Spinal cord (tissue), 10 donors: ENCODE results near the gene HDAC4. TPM values are rescaled to one million over a fixed set of nuclear protein-coding genes. Genes with fewer than 3 reads are reported as not detected.

ENCODE experiments used
- DNase-seq, 6 donors: peaks; one replicate each; pipeline versions ENCODE4 v3.0.0 to v3.0.0-alpha.2; 2013 to 2015; ENCODE audit warnings: low spot score in 6 of 6, low read depth in 4 of 6
- H3K27ac ChIP-seq: one replicate; pipeline ENCODE4 v1.5.1; 2013; ENCODE audit warnings: low read depth, low read length, control low read depth
- H3K27me3 ChIP-seq: one replicate; pipeline ENCODE4 v1.6.1; 2013; ENCODE audit warnings: low read length; ENCODE audit not compliant: control insufficient read depth, insufficient read depth
- H3K36me3 ChIP-seq: one replicate; pipeline ENCODE4 v1.6.1; 2013; ENCODE audit warnings: low read length; ENCODE audit not compliant: control insufficient read depth, insufficient read depth
- H3K4me1 ChIP-seq: one replicate; pipeline ENCODE4 v1.6.1; 2013; ENCODE audit warnings: low read length; ENCODE audit not compliant: control insufficient read depth, insufficient read depth
- H3K4me3 ChIP-seq: one replicate; pipeline ENCODE4 v1.5.1; 2013; ENCODE audit warnings: low read depth, low read length, control low read depth
- H3K9me3 ChIP-seq: one replicate; pipeline ENCODE4 v1.6.1; 2013; ENCODE audit warnings: low read length; ENCODE audit not compliant: control insufficient read depth, insufficient read depth
- WGBS: methylation state at CpG from one replicate; pipeline ENCODE4 v1.1.5; 2013; ENCODE audit warnings: missing lambda C conversion rate; ENCODE audit not compliant: insufficient coverage; 5-methylcytosine and 5-hydroxymethylcytosine counted together
- polyA plus RNA-seq, 2 donors: library from polyadenylated mRNA; unstranded; fragments of 120-200 nt; gene quantifications; one replicate each; pipeline ENCODE4 v1.2.1, GENCODE V29; 2013; ENCODE audit not compliant: insufficient read length in 2 of 2
- total RNA-seq, 2 donors: library from RNA; depleted of rRNA in 1 of 2; stranded (reverse); fragments of 120-200 nt in 1 of 2; fragments of >200 nt in 1 of 2; gene quantifications; one replicate each; pipeline versions ENCODE4 v1.2.3 to v1.2.4, GENCODE V29; 2013 to 2014
- donor health status: healthy.

HDAC4 gene
- total and polyA plus RNA-seq, 4 donors, result 20.7 to 35.3 (median 25.4) TPM

DNA sequence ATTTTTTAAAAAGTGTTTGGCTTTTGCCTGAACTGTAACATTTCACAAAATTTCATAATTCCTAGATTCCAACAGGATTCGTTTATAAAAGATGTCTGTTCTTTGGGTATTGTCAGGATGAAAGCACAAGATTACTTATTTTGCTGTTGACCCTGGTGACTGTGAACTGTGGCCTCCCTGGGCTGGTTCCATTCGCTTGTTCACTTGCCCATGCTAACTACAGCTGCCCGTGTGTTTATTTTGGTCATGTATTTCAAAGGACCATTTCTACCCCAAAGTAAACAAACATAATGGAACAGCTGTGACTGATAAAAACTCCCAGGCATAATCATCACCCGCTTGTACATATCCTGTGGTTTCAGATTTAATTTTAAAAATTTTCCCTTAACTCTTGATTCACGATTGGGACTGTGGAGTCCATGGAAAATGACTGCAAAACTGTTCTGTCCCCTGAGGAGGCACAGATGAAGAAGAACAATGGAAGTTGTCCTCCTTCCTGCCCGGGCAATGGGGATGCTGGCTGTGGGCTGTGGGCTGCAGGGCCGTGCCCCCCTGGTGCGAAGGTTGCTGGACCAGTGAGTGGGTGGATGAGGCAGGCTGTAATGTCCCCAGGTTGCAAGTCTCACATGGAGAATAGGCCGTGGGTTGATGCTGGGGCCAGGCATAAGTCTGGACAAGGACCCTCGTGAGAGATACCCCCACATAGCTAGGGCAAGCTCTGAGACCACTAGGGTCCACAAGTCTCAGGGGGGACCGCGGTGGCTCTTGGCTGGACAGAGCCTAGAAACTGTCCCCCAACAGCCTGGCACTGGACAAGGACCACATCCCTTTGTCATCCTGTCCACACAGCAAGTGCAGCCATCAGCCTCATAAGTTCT lies 28.9 kb upstream of the HDAC4 start:
- no peaks in the 10 kb centered on the region for H3K9me3 ChIP-seq
- H3K27ac ChIP-seq, result no peak overlapping the region
- no peaks in the 10 kb centered on the region for H3K36me3 ChIP-seq
- no peaks in the 10 kb centered on the region for H3K27me3 ChIP-seq
- peaks cover 17% of the 10 kb centered on the region for H3K4me1 ChIP-seq
- DNase-seq, result peak in 1 of 6 donors; percentile 34
- WGBS, result 85% methylated on average over 7 of the region's 12 CpGs
- no peak overlapping the region for H3K4me3 ChIP-seq

DNA sequence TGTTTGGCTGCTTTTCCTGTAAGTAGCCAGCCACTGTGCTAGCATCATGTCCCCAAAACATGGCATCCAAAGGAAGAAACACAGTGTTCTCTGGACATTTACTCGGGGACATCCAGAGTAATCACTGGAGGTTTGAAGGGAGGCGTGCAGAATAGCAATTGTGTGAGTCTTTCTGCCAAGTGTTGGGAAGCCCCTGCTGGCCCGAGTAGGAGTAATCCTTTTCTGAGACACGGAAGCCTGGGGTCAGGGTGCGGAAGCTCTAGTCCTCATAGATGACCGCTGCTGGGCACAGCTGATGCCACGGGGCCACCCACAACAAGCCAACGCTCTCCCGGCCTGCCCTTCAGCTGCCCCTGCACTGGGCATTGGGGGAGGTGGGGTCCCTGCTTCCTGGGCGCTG lies 24.8 kb upstream of the HDAC4 start:
- H3K27me3 ChIP-seq, result no peaks in the 10 kb centered on the region
- peak in 2 of 6 donors; percentile 53 to 58 for DNase-seq
- WGBS, result 58% methylated on average over 9 of the region's 10 CpGs
- peaks cover 2% of the 10 kb centered on the region for H3K36me3 ChIP-seq
- H3K9me3 ChIP-seq, result no peaks in the 10 kb centered on the region
- H3K4me3 ChIP-seq, result no peak overlapping the region
- peak overlapping the region; percentile 15 for H3K27ac ChIP-seq
- peaks cover 25% of the 10 kb centered on the region for H3K4me1 ChIP-seq

DNA sequence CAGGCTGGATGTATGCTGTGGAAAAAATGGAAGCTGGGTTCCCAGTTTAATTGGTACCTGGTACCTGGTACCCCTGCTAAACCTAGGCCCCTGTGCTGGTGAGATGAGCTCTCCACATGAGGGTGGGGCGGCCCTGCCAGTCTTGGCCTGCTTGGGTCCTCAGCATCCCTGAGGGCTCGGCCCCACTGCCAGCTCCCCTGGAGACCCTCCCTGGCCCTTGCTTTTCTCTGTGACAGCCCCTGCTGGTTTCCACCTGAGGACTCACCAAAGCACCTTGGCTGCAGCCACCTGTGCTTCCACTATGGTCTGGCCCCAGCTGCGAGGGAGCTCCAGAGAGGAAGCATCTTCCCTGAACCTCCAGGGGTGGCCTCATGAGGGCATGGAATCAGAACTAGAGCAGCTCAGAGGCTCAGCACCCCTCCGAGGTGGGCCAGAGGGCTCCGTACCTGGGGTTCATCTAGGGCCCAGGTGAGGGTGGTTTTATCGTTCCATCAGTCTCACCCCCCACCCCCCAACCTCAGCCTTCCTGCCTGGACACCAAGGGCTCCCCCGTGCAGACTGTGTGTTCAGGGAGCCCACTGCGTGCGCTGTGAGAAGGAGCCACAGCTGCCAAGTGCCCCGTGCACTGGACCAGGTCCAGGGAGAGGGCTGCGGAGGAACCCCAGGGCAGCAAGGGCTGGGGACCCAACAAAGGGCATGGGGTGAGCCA lies 23.7 kb upstream of the HDAC4 start:
- Histone ChIP-seq H3K27me3 (no peaks in the 10 kb centered on the region), H3K27ac (peak overlapping the region; percentile 15), H3K4me1 (peaks cover 32% of the 10 kb centered on the region), H3K9me3 (peaks cover 1% of the 10 kb centered on the region), H3K36me3 (peaks cover 2% of the 10 kb centered on the region), H3K4me3 (no peak overlapping the region)
- no peak for DNase-seq
- 55% methylated on average over 8 of the region's 11 CpGs for WGBS

DNA sequence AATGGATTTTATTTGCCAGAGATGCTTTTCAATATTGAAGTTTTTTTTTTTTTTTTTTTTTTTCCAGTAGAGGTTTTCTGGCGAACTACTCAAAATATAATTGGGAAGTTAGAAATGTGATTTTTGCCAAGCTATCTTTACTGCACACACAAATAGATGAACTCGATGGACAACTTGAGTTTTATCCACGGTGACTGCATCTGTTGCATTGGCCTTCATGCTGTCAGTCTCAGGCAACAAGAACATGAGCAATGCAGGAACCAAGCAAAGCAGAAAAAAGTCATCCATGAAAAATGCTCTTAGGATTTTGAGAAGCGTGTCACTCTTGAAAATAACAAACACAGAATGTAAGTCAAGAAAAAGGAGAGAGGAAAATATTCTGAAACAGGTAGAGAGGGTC lies 22.7 kb upstream of the HDAC4 start:
- no peak overlapping the region for H3K4me3 ChIP-seq
- H3K36me3 ChIP-seq, result peaks cover 2% of the 10 kb centered on the region
- 92% methylated on average over 2 of the region's 4 CpGs for WGBS
- peak in 1 of 6 donors; percentile 72 for DNase-seq
- H3K9me3 ChIP-seq, result peaks cover 1% of the 10 kb centered on the region
- no peak overlapping the region for H3K27ac ChIP-seq
- no peaks in the 10 kb centered on the region for H3K27me3 ChIP-seq
- H3K4me1 ChIP-seq, result peaks cover 32% of the 10 kb centered on the region

DNA sequence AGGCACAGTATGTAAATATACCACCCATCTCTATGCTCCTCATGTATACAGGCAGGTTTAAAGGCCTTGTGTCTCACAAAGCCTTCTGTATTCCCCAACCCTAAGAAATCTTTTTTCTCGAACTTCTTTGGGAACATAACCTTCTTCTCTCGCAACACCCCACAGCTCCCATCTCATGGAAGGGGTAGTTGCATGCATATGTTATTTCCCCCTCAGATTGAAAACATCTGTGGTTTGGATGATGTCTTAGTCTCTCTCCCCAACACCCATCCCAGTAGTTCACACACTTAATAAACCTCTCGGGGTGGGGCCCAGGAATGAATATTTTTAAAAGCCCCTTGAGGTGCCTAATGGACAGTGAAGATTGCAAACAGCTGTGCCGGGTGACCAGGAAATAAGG lies 21.0 kb upstream of the HDAC4 start:
- no peak overlapping the region for H3K4me3 ChIP-seq
- H3K4me1 ChIP-seq, result peaks cover 32% of the 10 kb centered on the region
- no peak overlapping the region for H3K27ac ChIP-seq
- DNase-seq, result no peak
- peaks cover 1% of the 10 kb centered on the region for H3K9me3 ChIP-seq
- peaks cover 2% of the 10 kb centered on the region for H3K36me3 ChIP-seq
- 64% methylated on average over 2 of the region's 4 CpGs for WGBS
- H3K27me3 ChIP-seq, result no peaks in the 10 kb centered on the region

DNA sequence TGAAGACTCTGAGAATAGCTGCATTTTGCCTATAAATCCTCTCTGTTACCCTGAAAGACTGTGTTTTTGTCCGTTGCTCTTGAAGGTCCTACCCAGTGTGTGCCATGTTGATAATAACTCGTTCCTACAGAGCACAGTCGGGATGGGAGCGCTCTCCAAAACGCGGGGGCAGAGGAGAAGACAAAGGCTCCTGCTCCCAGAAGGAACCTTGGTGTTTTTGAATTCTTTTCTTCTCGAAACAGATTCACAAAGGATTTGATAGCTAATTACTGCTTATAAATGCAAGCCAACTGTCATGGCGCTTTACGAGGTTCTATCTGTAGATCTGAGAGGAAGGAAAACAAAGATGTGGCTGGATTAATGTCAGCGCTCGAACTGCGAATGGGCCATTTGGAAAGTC lies 19.3 kb upstream of the HDAC4 start:
- Histone ChIP-seq H3K4me1 (peaks cover 17% of the 10 kb centered on the region), H3K4me3 (no peak overlapping the region), H3K36me3 (peaks cover 2% of the 10 kb centered on the region), H3K27me3 (no peaks in the 10 kb centered on the region), H3K27ac (no peak overlapping the region), H3K9me3 (peaks cover 1% of the 10 kb centered on the region)
- no peak for DNase-seq
- WGBS, result 42% methylated on average over 11 of the region's 12 CpGs

DNA sequence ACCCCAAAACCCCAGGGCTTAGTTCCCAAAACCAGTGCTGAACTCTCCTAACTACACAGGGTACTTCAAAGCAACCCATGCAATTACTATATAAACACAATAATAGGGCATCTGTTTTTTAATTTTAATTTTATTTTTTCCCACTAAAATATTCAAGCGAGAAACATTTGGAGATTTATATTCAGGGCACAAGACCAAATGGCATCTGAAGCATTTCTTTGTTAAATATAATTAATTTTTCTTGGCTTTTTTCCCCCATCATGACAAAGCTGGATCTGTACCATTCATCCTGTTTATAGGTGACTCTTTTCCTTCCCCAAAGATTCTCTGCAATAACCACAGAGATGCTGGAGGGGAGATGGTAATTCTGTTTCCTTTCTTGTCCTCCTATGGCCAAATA lies 18.1 kb upstream of the HDAC4 start:
- Histone ChIP-seq H3K4me1 (peaks cover 7% of the 10 kb centered on the region), H3K9me3 (peaks cover 1% of the 10 kb centered on the region), H3K27ac (no peak overlapping the region), H3K4me3 (no peak overlapping the region), H3K27me3 (no peaks in the 10 kb centered on the region), H3K36me3 (no peaks in the 10 kb centered on the region)
- DNase-seq, result peak in 2 of 6 donors; percentile 31 to 66
- no CpG with 5 or more reads among the region's 1 CpG for WGBS

DNA sequence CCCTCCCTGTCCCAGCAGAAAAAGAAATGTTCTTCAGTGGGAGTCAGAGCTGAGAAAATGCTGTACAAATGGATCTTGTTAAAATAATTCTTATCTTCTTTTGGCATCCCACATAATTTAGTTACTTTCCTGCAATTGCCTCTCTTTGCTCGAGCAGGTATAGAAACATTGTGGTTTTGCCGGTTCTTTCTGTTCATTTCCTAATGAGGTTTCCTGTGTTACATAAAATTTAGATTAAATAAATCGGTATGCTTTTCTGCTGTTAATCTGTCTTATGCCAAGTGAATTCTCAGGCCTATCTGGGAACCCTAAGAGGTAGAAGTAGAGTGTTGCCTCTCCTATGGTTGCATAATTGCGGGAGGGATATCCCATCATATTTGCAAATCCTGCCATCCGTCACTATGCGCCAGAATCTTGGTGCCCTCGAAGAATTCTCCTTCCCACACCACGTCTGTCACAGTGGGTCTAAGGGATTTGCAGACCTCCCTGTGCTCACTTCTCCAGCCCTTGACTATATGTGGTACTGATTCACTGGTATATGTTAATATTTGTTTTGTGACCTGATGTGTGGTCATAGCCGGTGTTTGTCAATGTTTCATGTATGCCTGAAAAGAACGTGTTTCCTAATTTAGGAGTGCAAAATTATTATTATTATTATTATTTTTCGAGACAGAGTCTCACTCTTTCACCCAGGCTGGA lies 12.2 kb upstream of the HDAC4 start:
- H3K4me3 ChIP-seq, result no peak overlapping the region
- H3K36me3 ChIP-seq, result no peaks in the 10 kb centered on the region
- no peak for DNase-seq
- H3K4me1 ChIP-seq, result no peaks in the 10 kb centered on the region
- WGBS, result 100% methylated on average over 2 of the region's 11 CpGs
- H3K9me3 ChIP-seq, result no peaks in the 10 kb centered on the region
- no peaks in the 10 kb centered on the region for H3K27me3 ChIP-seq
- no peak overlapping the region for H3K27ac ChIP-seq

DNA sequence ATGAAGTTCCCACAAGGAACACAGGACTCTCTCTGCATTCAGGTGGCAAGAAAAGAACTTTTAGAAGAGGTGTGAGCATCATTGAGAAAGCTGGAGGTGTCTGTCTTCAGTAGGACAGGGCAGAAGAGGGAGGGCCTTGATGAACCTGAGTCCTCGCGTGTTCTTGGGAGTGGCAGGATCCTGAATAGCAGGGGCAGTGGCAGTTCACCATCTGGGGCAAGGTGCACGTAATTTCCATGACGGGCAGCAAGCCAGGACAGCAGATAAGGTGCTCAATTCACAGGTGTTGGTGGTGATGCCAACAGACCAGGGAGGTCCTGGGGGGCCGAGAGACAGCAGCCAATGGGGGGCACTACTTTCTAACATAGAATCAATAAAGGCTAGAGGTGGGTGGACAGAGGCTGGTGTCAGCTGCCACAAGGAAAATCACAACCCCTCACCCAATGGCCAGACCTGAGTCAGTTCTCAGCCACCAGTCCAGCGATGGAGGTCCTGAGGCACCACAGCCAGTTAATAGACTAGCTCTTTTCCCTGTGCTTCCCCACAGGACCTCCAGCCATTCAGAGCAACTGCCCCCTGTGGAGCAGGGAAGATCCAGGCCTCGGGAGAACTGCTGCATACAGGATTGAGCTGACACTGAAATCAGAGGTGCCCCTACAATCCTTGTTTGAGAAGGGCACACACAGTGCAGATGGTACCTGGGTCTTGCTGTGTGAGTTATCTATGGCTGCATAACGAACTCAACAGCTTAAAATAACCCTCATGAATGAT lies 10.9 kb upstream of the HDAC4 start:
- no peaks in the 10 kb centered on the region for H3K4me1 ChIP-seq
- no peaks in the 10 kb centered on the region for H3K36me3 ChIP-seq
- WGBS, result 80% methylated on average over 6 of the region's 8 CpGs
- H3K27ac ChIP-seq, result no peak overlapping the region
- DNase-seq, result no peak
- H3K9me3 ChIP-seq, result no peaks in the 10 kb centered on the region
- H3K27me3 ChIP-seq, result no peaks in the 10 kb centered on the region
- H3K4me3 ChIP-seq, result no peak overlapping the region
